Neutrophil (primary cell): ENCODE measurements around the gene VCP.

ENCODE experiments used
- H3K27ac ChIP-seq: fragments of 200-600 bp; sonication (generic); 2 replicates; pipeline ENCODE4 v1.5.1; 2016; ENCODE audit warnings: mild to moderate bottlenecking, moderate library complexity
- H3K27me3 ChIP-seq: fragments of 200-600 bp; sonication (generic); 2 replicates; pipeline ENCODE4 v1.6.0; 2016; ENCODE audit warnings: mild to moderate bottlenecking
- H3K36me3 ChIP-seq: fragments of 200-600 bp; sonication (generic); 2 replicates; pipeline ENCODE4 v1.5.1; 2017
- H3K4me1 ChIP-seq, 2 experiments: fragments of 200-600 bp in 1 of 2; sonication (generic) in 1 of 2; 1 replicate in 1 of 2; 2 replicates in 1 of 2; pipeline versions ENCODE4 v1.5.1 to v1.6.1; 2013 to 2016; ENCODE audit warnings: low read depth in 1 of 2, low read length in 1 of 2, mild to moderate bottlenecking in 1 of 2, moderate library complexity in 1 of 2; ENCODE audit not compliant: control insufficient read depth in 1 of 2, insufficient read depth in 1 of 2
- H3K4me3 ChIP-seq, 2 experiments: fragments of 200-600 bp in 1 of 2; sonication (generic) in 1 of 2; 1 replicate in 1 of 2; 2 replicates in 1 of 2; pipeline ENCODE4 v1.5.1; 2013 to 2016; ENCODE audit warnings: low read depth in 1 of 2, low read length in 1 of 2, mild to moderate bottlenecking in 1 of 2, moderate library complexity in 1 of 2
- H3K9me3 ChIP-seq: fragments of 200-600 bp; sonication (generic); 2 replicates; pipeline ENCODE4 v1.5.1; 2016
- TF ChIP-seq, protein P1 (sequence below): fragments of 200-600 bp; sonication (generic); IDR thresholded peaks from 2 replicates; pipeline ENCODE4 v1.5.1; 2016; ENCODE audit warnings: antibody characterized with exemption

VCP gene

DNA sequence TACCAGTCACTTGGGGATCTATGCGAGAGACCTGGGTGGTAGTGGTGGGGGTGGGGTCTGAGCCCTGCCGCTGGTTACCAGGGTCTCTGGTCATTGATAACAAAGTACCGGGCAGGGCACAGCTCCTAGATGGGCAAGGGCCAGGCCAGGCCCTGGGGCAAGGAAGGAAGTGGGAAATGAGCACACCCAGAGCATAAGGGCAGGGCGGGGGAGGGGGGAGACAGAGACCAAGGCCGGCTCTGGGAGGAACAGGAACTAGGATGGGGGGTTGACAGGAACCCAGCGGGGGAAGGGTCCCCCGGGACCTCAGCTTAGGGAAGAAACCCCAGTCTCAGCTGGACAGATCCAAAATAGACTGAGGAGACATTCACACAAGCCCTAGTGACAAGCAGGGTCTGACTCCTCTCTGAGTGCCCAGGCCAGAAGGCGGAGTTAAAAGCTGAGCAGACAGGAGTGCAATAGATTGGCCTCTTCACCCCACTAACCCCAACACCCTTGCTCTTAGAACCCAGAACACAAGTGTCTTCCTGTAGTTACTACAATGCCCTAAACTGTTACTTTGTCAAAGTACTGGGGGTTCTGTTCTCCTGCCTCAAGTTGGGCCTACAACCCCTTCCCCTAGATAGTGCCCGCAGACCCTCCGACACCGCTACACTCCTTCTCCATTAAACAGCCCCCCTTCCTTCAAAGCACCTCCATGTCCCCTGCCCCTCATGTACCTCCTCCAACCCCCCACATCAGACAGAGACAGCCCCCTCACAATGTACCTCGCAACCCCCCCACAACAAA is 42.6 kb upstream of the VCP start:
- TF ChIP-seq, protein P1, sequence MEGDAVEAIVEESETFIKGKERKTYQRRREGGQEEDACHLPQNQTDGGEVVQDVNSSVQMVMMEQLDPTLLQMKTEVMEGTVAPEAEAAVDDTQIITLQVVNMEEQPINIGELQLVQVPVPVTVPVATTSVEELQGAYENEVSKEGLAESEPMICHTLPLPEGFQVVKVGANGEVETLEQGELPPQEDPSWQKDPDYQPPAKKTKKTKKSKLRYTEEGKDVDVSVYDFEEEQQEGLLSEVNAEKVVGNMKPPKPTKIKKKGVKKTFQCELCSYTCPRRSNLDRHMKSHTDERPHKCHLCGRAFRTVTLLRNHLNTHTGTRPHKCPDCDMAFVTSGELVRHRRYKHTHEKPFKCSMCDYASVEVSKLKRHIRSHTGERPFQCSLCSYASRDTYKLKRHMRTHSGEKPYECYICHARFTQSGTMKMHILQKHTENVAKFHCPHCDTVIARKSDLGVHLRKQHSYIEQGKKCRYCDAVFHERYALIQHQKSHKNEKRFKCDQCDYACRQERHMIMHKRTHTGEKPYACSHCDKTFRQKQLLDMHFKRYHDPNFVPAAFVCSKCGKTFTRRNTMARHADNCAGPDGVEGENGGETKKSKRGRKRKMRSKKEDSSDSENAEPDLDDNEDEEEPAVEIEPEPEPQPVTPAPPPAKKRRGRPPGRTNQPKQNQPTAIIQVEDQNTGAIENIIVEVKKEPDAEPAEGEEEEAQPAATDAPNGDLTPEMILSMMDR: no peak
- H3K9me3 ChIP-seq: no peaks in the 10 kb centered on the region
- H3K36me3 ChIP-seq: no peaks in the 10 kb centered on the region
- H3K27me3 ChIP-seq: no peaks in the 10 kb centered on the region
- peak overlapping the region; percentile 98 for H3K27ac ChIP-seq
- peaks cover 60 to 61% of the 10 kb centered on the region in 2 experiments for H3K4me1 ChIP-seq
- H3K4me3 ChIP-seq: peak overlapping the region; percentile 77 to 85

DNA sequence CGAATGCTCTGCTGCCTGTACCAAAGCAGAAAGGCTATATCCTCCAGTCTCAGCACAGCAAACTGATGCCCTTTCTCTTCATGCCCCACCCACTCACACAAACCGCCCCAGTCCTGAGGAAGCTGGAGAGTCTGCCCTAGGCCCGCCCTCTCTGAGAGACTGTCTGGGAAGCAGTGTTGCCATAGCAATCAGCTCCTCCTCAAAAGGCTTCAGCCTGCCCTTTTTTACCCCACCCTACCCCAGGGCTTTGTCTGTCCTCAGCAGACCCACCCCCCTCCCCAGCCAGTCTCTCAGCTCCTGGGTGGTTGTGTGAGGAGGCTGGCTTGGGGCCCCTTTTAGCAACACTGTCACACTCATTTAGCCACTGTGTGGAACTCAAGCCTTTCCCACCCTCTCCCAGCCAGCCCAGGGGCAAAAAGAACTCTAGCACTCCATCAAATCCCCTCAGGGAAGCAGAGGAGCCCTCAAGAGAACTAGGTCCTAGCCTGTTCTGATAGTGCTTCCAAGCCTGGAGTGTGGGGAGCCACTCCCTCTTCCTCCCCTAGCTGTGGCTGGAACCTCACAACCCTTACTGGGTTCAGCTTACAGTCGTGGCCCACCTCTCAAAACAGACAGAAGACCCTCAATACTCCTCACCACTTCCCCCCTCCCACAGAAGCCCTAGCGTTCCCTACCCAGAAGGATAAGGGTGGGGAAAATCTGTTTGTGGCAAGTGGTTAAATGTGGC is 41.9 kb upstream of the VCP start:
- peak overlapping the region; percentile 77 to 85 for H3K4me3 ChIP-seq
- H3K27ac ChIP-seq: peak overlapping the region; percentile 98
- H3K4me1 ChIP-seq: peaks cover 68 to 69% of the 10 kb centered on the region in 2 experiments
- H3K27me3 ChIP-seq: no peaks in the 10 kb centered on the region
- no peaks in the 10 kb centered on the region for H3K9me3 ChIP-seq
- TF ChIP-seq, protein P1: no peak
- peaks cover 7% of the 10 kb centered on the region for H3K36me3 ChIP-seq

DNA sequence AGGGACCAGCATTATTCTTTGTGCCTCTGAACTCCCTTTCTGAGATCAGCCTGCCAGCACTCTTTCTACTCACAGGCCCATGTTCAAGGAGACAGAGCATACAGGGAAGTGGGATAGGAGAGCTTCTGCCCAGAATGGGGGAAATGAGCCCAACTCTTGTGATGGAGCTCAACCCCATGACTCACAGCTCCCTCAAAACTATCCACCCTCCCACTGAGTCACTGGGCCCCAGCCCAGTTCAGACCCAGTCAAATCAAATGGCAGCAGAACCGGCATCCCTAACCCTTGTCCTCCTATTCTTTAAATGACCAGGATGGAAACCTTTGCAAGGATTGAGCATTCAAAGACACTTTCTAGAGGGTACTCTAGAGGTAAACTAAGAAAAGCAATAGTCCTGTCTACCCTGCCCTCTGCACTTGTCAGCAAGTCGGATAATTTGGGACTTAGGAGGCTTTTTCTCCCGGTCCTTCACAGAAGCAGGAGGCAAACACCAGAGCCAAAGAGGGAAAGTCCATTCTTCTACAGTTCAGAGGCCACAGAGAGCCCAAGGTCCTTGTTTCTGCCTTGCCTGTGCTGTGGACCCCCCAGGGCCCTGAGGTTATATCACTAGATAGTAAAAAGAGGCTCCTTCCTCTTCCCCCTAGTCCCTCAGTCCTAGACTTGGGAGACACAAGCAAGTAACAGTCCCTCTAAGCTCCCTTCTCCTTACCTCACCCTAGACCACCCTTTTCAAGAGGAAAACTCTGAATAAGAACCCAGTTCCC is 40.0 kb upstream of the VCP start:
- H3K36me3 ChIP-seq: peaks cover 25% of the 10 kb centered on the region
- no peaks in the 10 kb centered on the region for H3K9me3 ChIP-seq
- no peaks in the 10 kb centered on the region for H3K27me3 ChIP-seq
- TF ChIP-seq, protein P1: no peak
- peak overlapping the region; percentile 98 for H3K27ac ChIP-seq
- peaks cover 74 to 78% of the 10 kb centered on the region in 2 experiments for H3K4me1 ChIP-seq
- H3K4me3 ChIP-seq: peak overlapping the region; percentile 82 to 85

DNA sequence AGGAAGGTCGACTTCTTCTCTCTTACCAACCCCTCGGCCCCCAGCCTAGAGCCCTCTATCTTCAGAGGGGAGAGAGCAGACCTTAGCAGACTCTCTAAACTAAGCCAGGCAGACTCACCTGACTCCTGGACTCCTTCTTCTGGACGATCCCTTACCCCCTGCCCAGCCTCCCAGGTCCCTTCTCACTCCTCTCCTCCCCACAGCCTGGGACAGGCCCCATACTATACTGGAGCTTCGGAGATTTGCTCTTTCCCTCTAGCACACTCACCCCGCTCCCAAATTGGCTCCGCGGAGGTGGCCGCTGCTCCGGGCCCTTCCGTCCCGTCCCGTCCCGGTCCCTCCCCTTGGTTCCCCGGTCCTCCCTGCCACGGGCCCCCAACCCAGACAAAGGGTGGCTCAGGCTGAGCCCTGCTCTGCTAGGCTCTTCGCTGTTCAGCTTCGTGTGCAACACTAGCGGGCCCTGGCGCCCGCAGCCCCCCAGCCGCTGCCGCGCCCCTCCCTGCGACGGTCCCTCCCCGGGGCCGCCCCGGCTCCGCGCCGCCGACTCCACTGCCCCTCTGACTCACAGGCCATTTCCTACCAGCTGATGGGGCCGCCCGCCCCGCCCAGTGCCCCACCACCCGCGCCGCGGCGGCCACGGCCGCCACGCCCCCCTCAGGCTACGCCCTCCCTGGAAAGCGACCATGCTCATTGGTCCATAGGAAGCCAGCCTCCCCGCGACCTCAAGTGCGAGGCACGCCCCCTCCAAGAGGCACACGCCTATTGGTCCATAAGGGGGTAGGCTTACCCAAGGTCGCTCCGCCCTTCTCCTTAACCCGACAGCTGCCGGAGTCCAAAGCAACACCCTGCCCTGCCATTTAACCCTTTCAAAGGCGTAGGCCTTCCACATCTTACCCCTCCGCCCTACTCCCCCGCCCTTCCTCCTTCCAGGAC is 38.8 kb upstream of the VCP start:
- peak overlapping the region; percentile 98 for H3K27ac ChIP-seq
- H3K4me1 ChIP-seq: peaks cover 64 to 68% of the 10 kb centered on the region in 2 experiments

More for the DNA sequence above, 38.8 kb upstream of the VCP start:
- H3K27me3 ChIP-seq: no peaks in the 10 kb centered on the region
- peaks cover 37% of the 10 kb centered on the region for H3K36me3 ChIP-seq
- H3K9me3 ChIP-seq: no peaks in the 10 kb centered on the region
- H3K4me3 ChIP-seq: peak overlapping the region; percentile 82 to 85
- TF ChIP-seq, protein P1: peak; percentile 37
